Astrocyte (in vitro differentiated cells and primary cell): ENCODE data around the gene FAM221B. TPM values are rescaled to one million over a fixed set of nuclear protein-coding genes. Genes with fewer than 3 reads are reported as not detected.

ENCODE experiments used
- DNase-seq: peaks from one replicate; pipeline ENCODE4 v3.0.0-alpha.2; 2010; ENCODE audit warnings: low read depth
- FAIRE-seq: peaks from 2 replicates; lab custom pipeline; 2011; peaks lifted over from hg19 to GRCh38; lab: Jason Lieb, UNC
- H2AFZ ChIP-seq: 2 replicates; pipeline ENCODE4 v1.6.0; 2012; ENCODE audit warnings: low read depth, low read length, inconsistent platforms
- H3K27ac ChIP-seq: 2 replicates; pipeline ENCODE4 v1.5.1; 2011; ENCODE audit warnings: low read depth, low read length, inconsistent platforms
- H3K27me3 ChIP-seq: 2 replicates; pipeline ENCODE4 v1.6.0; 2011; ENCODE audit warnings: low read length, inconsistent platforms; ENCODE audit not compliant: insufficient read depth
- H3K36me3 ChIP-seq: 2 replicates; pipeline ENCODE4 v1.5.1; 2011; ENCODE audit warnings: low read length, inconsistent platforms; ENCODE audit not compliant: insufficient read depth
- H3K4me1 ChIP-seq: 2 replicates; pipeline ENCODE4 v1.5.1; 2011; ENCODE audit warnings: low read length, inconsistent platforms; ENCODE audit not compliant: insufficient read depth
- H3K4me2 ChIP-seq: 2 replicates; pipeline ENCODE4 v1.6.0; 2012; ENCODE audit warnings: low read length, inconsistent platforms
- H3K4me3 ChIP-seq: 2 replicates; pipeline ENCODE4 v1.5.1; 2011; ENCODE audit warnings: low read depth, mild to moderate bottlenecking, low read length, inconsistent platforms; ENCODE audit not compliant: insufficient read depth
- H3K79me2 ChIP-seq: 2 replicates; pipeline ENCODE4 v1.6.0; 2012; ENCODE audit warnings: mild to moderate bottlenecking, low read length, inconsistent platforms; ENCODE audit not compliant: insufficient read depth
- H3K9ac ChIP-seq: 2 replicates; pipeline ENCODE4 v1.6.0; 2012; ENCODE audit warnings: mild to moderate bottlenecking, low read length, inconsistent platforms
- H3K9me3 ChIP-seq: 2 replicates; pipeline ENCODE4 v1.5.1; 2012; ENCODE audit warnings: low read depth, mild to moderate bottlenecking, low read length, inconsistent platforms; ENCODE audit not compliant: insufficient read depth
- H4K20me1 ChIP-seq: 2 replicates; pipeline ENCODE4 v1.6.0; 2012; ENCODE audit warnings: low read length, inconsistent platforms; ENCODE audit not compliant: insufficient read depth
- H3K27ac Mint-ChIP-seq: one replicate; pipeline ENCODE4 v1.8.0; 2021; ENCODE audit warnings: mild to moderate bottlenecking, mixed read lengths; ENCODE audit not compliant: unreplicated experiment
- H3K27me3 Mint-ChIP-seq: one replicate; pipeline ENCODE4 v1.8.0; 2021; ENCODE audit warnings: low read depth, mixed read lengths; ENCODE audit not compliant: unreplicated experiment
- H3K36me3 Mint-ChIP-seq: one replicate; pipeline ENCODE4 v1.8.0; 2021; ENCODE audit warnings: low read depth, mixed read lengths; ENCODE audit not compliant: unreplicated experiment
- H3K4me1 Mint-ChIP-seq: one replicate; pipeline ENCODE4 v1.8.0; 2021; ENCODE audit warnings: low read depth, mixed read lengths; ENCODE audit not compliant: unreplicated experiment
- H3K4me3 Mint-ChIP-seq: one replicate; pipeline ENCODE4 v1.8.0; 2021; ENCODE audit warnings: mild to moderate bottlenecking, moderate library complexity, mixed read lengths; ENCODE audit not compliant: unreplicated experiment
- H3K9me3 Mint-ChIP-seq: one replicate; pipeline ENCODE4 v1.8.0; 2021; ENCODE audit warnings: mild to moderate bottlenecking, mixed read lengths; ENCODE audit not compliant: unreplicated experiment
- EZH2 ChIP-seq: IDR thresholded peaks from 2 replicates; pipeline ENCODE4 v1.6.1; 2012; ENCODE audit warnings: mild to moderate bottlenecking, low read length, inconsistent platforms; ENCODE audit not compliant: insufficient read depth
- total RNA-seq: library from RNA; stranded (reverse); gene quantifications from 2 replicates; pipeline ENCODE4 v1.2.1, GENCODE V29; 2021
- TF ChIP-seq, protein P1 (sequence below): IDR thresholded peaks from 2 replicates; pipeline ENCODE4 v1.5.1; 2011; ENCODE audit warnings: low read depth, mild to moderate bottlenecking, inconsistent platforms, low read length, moderate library complexity; ENCODE audit not compliant: insufficient read depth

FAM221B gene
- total RNA-seq, 1 donor from 2014 or later, result not detected

DNA sequence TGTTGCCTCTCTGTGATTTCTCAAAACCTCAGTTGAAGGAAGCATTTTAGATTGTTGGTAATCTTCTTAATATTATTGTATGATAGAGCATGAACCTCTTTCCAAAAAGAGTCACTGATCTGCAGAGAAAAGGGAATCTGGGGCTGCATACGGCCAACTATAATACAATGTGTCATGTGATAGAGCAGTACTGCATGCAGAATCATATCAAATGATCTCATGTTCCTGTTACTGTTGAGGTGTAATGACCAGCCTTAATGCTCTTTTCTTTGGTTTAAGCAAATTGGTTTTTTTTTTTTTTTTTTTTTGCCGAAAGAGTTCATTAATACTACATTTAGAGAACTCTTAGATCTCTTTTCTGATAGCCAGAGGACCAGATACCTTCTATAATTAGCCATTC lies 61.5 kb downstream of the FAM221B start:
- no peaks in the 10 kb centered on the region for H3K9me3 ChIP-seq
- no peaks in the 10 kb centered on the region for H3K79me2 ChIP-seq
- H3K36me3 ChIP-seq, result no peaks in the 10 kb centered on the region
- H3K9ac ChIP-seq, result no peak overlapping the region
- Mint-ChIP-seq H3K27ac (no peak overlapping the region), H3K36me3 (no peaks in the 10 kb centered on the region), H3K27me3 (no peaks in the 10 kb centered on the region), H3K9me3 (no peaks in the 10 kb centered on the region), H3K4me3 (no peak overlapping the region), H3K4me1 (no peaks in the 10 kb centered on the region)
- H3K27me3 ChIP-seq, result peaks cover 24% of the 10 kb centered on the region
- no peaks in the 10 kb centered on the region for H3K4me1 ChIP-seq
- H3K27ac ChIP-seq, result no peak overlapping the region
- no peaks in the 10 kb centered on the region for H4K20me1 ChIP-seq
- no peak overlapping the region for H3K4me2 ChIP-seq
- no peak for TF ChIP-seq EZH2
- TF ChIP-seq, protein P1, sequence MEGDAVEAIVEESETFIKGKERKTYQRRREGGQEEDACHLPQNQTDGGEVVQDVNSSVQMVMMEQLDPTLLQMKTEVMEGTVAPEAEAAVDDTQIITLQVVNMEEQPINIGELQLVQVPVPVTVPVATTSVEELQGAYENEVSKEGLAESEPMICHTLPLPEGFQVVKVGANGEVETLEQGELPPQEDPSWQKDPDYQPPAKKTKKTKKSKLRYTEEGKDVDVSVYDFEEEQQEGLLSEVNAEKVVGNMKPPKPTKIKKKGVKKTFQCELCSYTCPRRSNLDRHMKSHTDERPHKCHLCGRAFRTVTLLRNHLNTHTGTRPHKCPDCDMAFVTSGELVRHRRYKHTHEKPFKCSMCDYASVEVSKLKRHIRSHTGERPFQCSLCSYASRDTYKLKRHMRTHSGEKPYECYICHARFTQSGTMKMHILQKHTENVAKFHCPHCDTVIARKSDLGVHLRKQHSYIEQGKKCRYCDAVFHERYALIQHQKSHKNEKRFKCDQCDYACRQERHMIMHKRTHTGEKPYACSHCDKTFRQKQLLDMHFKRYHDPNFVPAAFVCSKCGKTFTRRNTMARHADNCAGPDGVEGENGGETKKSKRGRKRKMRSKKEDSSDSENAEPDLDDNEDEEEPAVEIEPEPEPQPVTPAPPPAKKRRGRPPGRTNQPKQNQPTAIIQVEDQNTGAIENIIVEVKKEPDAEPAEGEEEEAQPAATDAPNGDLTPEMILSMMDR, result no peak
- DNase-seq (no peak), FAIRE-seq (no peak)
- H2AFZ ChIP-seq, result no peak overlapping the region
- H3K4me3 ChIP-seq, result no peak overlapping the region

Other genes starting within 250 kb of the FAM221B start
- 30.9 and 33.7 TPM in 2 replicates for gene TESK1, start 223.5 kb downstream of the FAM221B start, total RNA-seq
- gene CD72, start 210.3 kb downstream of the FAM221B start, total RNA-seq, result 1.8 and 2.4 TPM in 2 replicates
- not detected in 2 replicates for gene SIT1, start 177.8 kb downstream of the FAM221B start, total RNA-seq
- 13,402 and 14,410 TPM in 2 replicates for gene RMRP, start 170.7 kb downstream of the FAM221B start, total RNA-seq
- gene CCDC107, start 170.4 kb downstream of the FAM221B start, total RNA-seq, result 15.5 and 18.8 TPM in 2 replicates
- gene ARHGEF39, start 163.5 kb downstream of the FAM221B start, total RNA-seq, result 0.53 and 1.0 TPM in 2 replicates
- gene CA9, start 154.8 kb downstream of the FAM221B start, total RNA-seq, result not detected in 2 replicates
- gene TPM2, start 138.8 kb downstream of the FAM221B start, total RNA-seq, result 1,947 and 2,001 TPM in 2 replicates
- 518 and 525 TPM in 2 replicates for gene TLN1, start 96.5 kb downstream of the FAM221B start, total RNA-seq
- gene CREB3, start 96.1 kb downstream of the FAM221B start, total RNA-seq, result 80.3 and 84.1 TPM in 2 replicates
- gene GBA2, start 79.5 kb downstream of the FAM221B start, total RNA-seq, result 38.3 and 42.5 TPM in 2 replicates
- 27.2 and 30.0 TPM in 2 replicates for gene RGP1, start 79.4 kb downstream of the FAM221B start, total RNA-seq
- gene MSMP, start 74.5 kb downstream of the FAM221B start, total RNA-seq, result not detected in 2 replicates
- gene NPR2, start 37.1 kb downstream of the FAM221B start, total RNA-seq, result 24.6 and 26.1 TPM in 2 replicates
- gene SPAG8, start 16.5 kb downstream of the FAM221B start, total RNA-seq, result 0.46 and 0.52 TPM in 2 replicates
- gene HINT2, start 13.7 kb downstream of the FAM221B start, total RNA-seq, result 22.8 and 23.7 TPM in 2 replicates
- 8.6 and 8.9 TPM in 2 replicates for gene TMEM8B, start 496 bp upstream of the FAM221B start, total RNA-seq
- gene OR13J1, start 41.7 kb upstream of the FAM221B start, total RNA-seq, result not detected in 2 replicates
- gene HRCT1, start 77.5 kb upstream of the FAM221B start, total RNA-seq, result 0.39 and 0.62 TPM in 2 replicates
- 0.17 and 0.18 TPM in 2 replicates for gene SPAAR, start 80.8 kb upstream of the FAM221B start, total RNA-seq
- gene OR2S2, start 129.4 kb upstream of the FAM221B start, total RNA-seq, result not detected in 2 replicates
- gene RECK, start 208.2 kb upstream of the FAM221B start, total RNA-seq, result 21.6 and 25.1 TPM in 2 replicates